ENCODE results near the gene ANKRD10. TPM values are rescaled to one million over a fixed set of nuclear protein-coding genes. Genes with fewer than 3 reads are reported as not detected.

The ANKRD10 gene
- total and polyA plus RNA-seq, 3 donors from 2014 or later = 65.2 to 180 (median 132) TPM

GRCh38 chr13:110904748-110905147 is 10.1 kb downstream of the ANKRD10 start:
- intact Hi-C loops (cut with DNase I; ENCODE audit: low total_unique reads) = no loop called here
- no peak for DNase-seq
- H3K9me3 ChIP-seq = no peaks in the 10 kb centered on the region
- H3K36me3 ChIP-seq (ENCODE audit: low read depth, missing control alignments) = no peaks in the 10 kb centered on the region
- WGBS, 2 donors = 80 to 83% methylated on average over 7 of the region's 7 CpGs
- no peaks in the 10 kb centered on the region for H3K27me3 ChIP-seq
- H3K27ac ChIP-seq = no peak overlapping the region
- no peak overlapping the region for H3K4me3 ChIP-seq
- TF ChIP-seq POLR2A (IDR thresholded peaks at IDR 0.05) (no peak), CTCF (IDR thresholded peaks at IDR 0.05) (no peak)
- peaks cover 22% of the 10 kb centered on the region for H3K4me1 ChIP-seq

GRCh38 chr13:110902370-110902769 is 12.5 kb downstream of the ANKRD10 start:
- intact Hi-C loops (cut with DNase I; ENCODE audit: low total_unique reads) = no loop called here
- Histone ChIP-seq H3K27ac (no peak overlapping the region), H3K4me3 (no peak overlapping the region), H3K27me3 (no peaks in the 10 kb centered on the region), H3K36me3 (ENCODE audit: low read depth, missing control alignments) (no peaks in the 10 kb centered on the region), H3K4me1 (peaks cover 1% of the 10 kb centered on the region), H3K9me3 (no peaks in the 10 kb centered on the region)
- TF ChIP-seq POLR2A (IDR thresholded peaks at IDR 0.05) (no peak), CTCF (IDR thresholded peaks at IDR 0.05) (no peak)
- 78 to 93% methylated on average over 2 of the region's 2 CpGs for WGBS, 2 donors
- no peak for DNase-seq

- H3K36me3 ChIP-seq (ENCODE audit: low read depth, missing control alignments) = no peaks in the 10 kb centered on the region
- 84 to 93% methylated on average over 6 of the region's 6 CpGs for WGBS, 2 donors
Measured at GRCh38 chr13:110897521-110897920, 17.3 kb downstream of the ANKRD10 start.

GRCh38 chr13:110897014-110897413 is 17.9 kb downstream of the ANKRD10 start:
- intact Hi-C loops (cut with DNase I; ENCODE audit: low total_unique reads) = no loop called here
- TF ChIP-seq POLR2A (IDR thresholded peaks at IDR 0.05) (no peak), CTCF (IDR thresholded peaks at IDR 0.05) (no peak)
- no peaks in the 10 kb centered on the region for H3K4me1 ChIP-seq
- DNase-seq = no peak
- no peaks in the 10 kb centered on the region for H3K9me3 ChIP-seq
- WGBS, 2 donors = 95 to 100% methylated on average over 1 of the region's 1 CpG
- no peaks in the 10 kb centered on the region for H3K36me3 ChIP-seq (ENCODE audit: low read depth, missing control alignments)
- H3K27ac ChIP-seq = no peak overlapping the region
- no peak overlapping the region for H3K4me3 ChIP-seq
- H3K27me3 ChIP-seq = no peaks in the 10 kb centered on the region

More at GRCh38 chr13:110897521-110897920, 17.3 kb downstream of the ANKRD10 start:
- no peak overlapping the region for H3K27ac ChIP-seq
- TF ChIP-seq CTCF (IDR thresholded peaks at IDR 0.05) (no peak), POLR2A (IDR thresholded peaks at IDR 0.05) (no peak)
- no peaks in the 10 kb centered on the region for H3K27me3 ChIP-seq
- intact Hi-C loops (cut with DNase I; ENCODE audit: low total_unique reads) = no loop called here
- H3K4me3 ChIP-seq = no peak overlapping the region
- H3K4me1 ChIP-seq = no peaks in the 10 kb centered on the region
- H3K9me3 ChIP-seq = no peaks in the 10 kb centered on the region
- no peak for DNase-seq

GRCh38 chr13:110894086-110894485 is 20.8 kb downstream of the ANKRD10 start:
- Histone ChIP-seq H3K27ac (no peak overlapping the region), H3K4me3 (no peak overlapping the region), H3K9me3 (no peaks in the 10 kb centered on the region), H3K36me3 (ENCODE audit: low read depth, missing control alignments) (no peaks in the 10 kb centered on the region), H3K27me3 (no peaks in the 10 kb centered on the region), H3K4me1 (no peaks in the 10 kb centered on the region)
- intact Hi-C loops (cut with DNase I; ENCODE audit: low total_unique reads) = no loop called here
- DNase-seq = no peak
- 84 to 88% methylated on average over 2 of the region's 2 CpGs for WGBS, 2 donors
- TF ChIP-seq CTCF (IDR thresholded peaks at IDR 0.05) = no peak
- TF ChIP-seq POLR2A (IDR thresholded peaks at IDR 0.05) = no peak
